NCI-H510A treated with DMSO at 0.1 percent for 48 hours (cell line): ENCODE measurements around the gene LRRC17.
"Not testable (repeated sequence)": the region's sequence is repeated elsewhere in the genome, so short reads cannot be mapped to it uniquely, and the experiment has no call there.

Experiments
- DNase-seq: peaks from one replicate; lab custom pipeline; 2025; lab: John Stamatoyannopoulos, UW

LRRC17 gene

DNA sequence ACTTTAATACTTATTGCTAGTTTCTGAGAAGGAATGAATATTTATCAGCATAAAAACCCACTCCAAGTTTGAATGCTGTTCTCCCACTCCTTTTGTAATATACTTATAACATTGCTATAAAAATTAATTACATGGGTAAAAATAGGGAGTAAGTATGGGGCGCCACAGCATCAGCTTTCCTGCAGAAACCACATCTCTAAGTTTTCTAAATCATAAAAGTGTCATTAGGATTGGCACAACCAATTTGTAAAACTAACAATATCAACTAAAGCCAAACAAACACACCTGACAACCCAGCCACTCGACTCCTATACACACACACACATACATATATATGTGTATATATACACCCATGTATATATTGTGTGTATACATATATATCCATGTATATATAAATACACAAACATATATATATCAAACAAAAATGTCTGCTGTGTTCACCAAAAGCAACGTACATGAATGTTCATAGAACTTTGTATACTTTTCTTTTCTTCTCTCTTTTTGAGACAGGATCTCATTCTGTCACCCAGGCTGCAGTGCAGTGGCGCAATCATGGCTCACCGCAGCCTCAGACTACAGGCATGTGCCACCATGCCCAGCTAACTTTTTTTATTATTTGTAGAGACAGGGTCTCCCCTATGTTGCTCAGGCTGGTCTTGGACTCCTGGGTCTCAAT lies 14.8 kb upstream of the LRRC17 start:
- no peak for DNase-seq

DNA sequence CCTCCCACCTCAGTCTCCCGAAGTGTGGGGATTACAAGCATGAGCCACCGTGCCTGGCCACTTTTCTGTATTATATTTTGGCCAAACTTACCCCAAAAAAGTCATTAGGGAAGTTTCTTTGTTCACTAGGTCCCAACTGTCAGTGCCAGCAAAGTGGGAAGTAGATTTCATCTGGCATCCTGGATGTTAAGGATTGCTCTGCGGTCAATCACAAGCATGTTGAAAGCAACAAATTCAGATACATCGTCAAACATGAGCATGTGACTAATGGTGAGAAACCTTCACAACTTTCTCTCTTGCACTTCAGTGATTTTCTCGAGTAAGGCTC lies 14.3 kb upstream of the LRRC17 start:
- no peak for DNase-seq

DNA sequence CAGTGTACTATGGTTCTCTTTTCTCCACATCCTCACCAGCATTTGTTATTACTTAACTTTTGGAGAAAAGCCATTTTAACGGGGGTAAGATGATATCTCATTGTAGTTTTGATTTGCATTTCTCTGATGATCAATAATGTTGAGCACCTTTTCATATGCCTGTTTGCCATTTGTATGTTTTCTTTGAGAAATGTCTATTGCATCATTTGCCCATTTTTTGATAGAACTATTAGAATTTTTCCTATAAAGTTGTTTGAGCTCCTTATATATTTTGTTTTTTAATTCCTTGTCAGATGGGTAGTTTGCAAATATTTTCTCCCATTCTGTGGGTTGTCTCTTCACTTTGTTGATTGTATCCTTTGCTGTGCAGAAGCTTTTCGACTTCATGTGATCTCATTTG lies 10.7 kb upstream of the LRRC17 start:
- DNase-seq = not testable (repeated sequence)

DNA sequence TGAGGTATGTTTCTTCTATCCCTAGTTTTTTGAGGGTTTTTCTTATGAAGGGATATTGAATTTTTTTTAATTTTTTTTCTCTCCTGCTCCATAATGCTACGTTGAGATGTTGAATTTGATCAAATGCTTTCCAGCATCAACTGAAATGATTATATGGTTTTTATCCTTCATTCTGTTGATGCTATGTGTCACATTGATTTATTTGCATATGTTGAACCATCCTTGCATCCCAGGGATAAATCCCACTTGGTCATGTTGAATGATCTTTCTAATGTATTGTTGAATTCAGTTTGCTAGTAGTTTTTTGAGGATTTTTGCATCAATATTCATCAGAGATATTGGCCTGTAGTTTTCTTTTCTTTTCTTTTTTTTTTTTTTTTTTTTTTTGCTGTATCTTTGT lies 9.2 kb upstream of the LRRC17 start:
- not testable (repeated sequence) for DNase-seq

DNA sequence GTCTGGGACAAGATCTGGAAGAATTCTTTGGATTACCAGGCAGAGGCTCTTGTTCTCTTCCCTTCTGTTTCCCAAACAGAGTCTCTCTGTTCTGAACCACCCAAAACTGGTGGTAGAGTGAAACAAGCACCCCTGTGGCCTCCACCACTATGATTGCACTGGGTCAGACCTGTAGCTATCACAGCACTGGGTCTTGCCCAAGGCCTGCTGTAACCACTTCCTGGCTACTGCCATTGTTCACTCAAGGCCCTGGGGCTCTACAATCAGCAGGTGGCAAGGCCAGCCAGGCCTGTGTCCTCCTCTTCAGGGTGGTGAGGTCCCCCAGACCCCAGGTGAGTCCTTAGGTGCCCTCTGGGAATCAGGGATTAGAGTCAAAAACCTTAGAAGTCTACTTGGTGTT lies 4.1 kb upstream of the LRRC17 start:
- DNase-seq = no peak

DNA sequence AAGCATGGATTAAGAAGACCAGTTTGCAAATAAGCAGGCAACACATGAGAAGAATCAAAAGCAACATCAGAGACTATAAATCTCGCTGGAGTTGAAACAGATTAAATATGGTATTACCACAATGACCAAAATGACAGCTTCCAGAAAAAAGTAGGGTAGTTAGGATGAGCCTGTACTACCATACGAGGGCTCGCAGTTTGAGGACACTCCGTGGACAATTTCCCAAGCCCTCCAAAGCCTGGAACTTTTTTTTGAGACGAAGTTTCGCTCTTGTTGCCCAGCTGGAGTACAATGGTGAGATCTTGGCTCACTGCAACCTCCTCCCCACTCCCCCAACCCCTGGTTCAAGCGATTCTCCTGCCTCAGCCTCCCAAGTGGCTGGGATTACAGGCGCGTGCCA lies 1.0 kb downstream of the LRRC17 start:
- DNase-seq = no peak

DNA sequence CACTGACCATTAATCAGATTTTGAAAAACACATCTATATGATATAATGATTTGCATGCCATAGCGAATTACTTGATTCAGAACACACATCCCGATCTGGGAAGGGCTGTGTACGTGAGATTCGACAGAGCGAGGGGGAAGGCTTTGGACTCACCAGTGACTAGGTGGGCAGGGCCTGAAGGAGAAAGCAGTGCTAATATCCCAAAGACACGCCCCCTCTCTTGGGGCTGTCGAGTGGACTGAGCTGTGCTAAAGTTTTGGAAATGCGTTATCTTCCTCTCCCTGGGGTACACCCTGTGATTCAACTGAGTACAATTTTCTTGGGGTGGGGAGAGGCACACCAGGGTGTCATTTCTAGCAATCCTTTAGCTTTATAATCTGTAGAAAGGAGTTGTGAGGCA lies 1.8 kb downstream of the LRRC17 start:
- no peak for DNase-seq

DNA sequence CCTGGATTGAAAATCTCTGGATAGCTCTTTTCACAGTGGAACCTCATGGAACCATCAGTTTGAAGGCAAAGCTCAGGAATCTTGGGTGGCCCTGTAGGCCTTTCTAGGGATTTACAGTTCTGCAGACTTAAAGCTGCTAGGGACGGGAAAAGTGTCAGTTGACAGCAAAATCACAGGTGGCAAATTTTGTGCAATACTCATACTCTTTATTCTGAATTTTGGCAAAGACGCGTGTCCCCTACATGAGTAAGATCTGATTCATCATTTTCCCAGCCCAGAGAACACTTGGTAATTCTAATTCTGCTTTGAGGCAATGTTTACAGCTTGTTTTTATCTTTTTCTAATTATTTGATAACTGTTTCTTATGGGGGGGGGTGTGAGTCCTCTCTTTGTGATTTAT lies 3.6 kb downstream of the LRRC17 start:
- DNase-seq = no peak

DNA sequence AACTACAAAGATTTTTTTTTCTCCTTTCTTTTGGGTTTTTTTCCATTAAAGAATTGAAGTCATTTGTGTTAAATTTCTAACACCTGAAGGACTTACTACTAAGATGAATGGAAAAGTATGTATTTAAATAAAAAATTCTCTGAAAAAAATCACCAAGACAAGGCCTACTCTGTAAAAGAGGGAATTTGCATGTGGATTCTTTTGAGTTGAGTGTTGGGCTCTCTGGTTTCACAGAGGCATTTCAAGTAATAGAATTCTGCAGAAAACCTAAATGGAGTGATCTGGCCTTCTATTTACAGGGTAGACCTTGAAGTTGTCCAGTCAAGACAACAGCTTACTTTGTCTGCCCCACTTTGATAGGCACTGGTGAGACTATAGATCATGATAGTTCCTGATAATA lies 4.1 kb downstream of the LRRC17 start:
- no peak for DNase-seq

DNA sequence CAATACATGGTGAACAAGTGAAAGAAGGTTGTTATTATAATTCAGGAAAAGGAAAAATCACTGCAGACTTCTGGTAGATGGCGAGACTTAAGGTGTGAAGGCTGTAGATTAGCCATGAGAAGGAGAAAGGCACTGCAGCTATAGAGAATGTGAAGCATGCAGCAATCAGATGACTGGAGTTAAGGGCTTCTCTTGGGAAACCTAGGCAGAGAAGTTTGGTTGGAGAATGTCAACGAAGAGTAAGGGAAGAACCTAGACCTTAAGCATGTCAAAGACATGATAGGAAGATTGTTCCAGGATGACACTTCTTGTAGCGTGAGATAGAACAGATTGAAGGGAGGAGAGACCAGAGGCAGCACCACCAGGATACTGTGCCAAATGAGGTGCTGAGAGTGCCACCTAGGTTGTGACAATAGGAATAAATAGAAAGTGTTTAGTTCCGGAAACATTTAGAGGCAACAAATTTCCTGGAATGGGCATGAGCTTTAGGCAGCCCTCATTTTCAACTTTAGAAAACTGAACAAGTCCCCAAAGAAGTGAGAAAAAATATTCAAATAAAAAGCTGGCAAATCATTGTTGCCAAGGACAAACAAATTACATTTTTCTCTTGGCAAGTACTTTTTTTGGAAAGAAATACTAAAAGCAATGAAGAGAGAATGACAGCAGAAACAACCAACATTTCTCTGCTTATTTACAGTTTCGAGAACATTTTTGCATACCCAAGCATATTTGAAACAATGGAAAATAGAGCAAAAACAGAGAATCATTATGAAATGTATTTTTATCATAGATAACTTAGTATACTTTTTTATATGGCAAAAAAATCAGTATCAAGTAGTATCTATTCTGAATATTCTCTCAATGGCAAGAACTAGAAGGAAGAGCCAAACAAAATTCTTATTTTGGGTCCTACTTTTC lies 4.9 kb downstream of the LRRC17 start:
- DNase-seq = no peak

DNA sequence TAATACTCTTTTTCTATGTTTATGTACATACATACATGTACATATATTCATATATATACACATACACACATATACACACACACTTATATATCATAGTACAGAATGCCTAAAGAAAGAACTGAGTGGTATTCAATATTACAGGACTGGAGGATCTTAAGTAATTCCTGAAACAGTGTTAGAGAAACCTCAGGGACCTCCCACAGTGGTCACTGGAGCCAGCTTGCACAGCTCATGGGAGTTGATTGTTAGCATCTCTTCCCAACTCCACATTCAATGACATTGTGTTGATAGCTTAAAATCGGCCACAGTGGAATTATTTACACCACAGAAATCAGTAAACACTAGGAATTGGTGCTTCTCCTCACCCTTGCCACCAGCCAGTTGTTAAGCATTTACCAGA lies 6.0 kb downstream of the LRRC17 start:
- DNase-seq = no peak

DNA sequence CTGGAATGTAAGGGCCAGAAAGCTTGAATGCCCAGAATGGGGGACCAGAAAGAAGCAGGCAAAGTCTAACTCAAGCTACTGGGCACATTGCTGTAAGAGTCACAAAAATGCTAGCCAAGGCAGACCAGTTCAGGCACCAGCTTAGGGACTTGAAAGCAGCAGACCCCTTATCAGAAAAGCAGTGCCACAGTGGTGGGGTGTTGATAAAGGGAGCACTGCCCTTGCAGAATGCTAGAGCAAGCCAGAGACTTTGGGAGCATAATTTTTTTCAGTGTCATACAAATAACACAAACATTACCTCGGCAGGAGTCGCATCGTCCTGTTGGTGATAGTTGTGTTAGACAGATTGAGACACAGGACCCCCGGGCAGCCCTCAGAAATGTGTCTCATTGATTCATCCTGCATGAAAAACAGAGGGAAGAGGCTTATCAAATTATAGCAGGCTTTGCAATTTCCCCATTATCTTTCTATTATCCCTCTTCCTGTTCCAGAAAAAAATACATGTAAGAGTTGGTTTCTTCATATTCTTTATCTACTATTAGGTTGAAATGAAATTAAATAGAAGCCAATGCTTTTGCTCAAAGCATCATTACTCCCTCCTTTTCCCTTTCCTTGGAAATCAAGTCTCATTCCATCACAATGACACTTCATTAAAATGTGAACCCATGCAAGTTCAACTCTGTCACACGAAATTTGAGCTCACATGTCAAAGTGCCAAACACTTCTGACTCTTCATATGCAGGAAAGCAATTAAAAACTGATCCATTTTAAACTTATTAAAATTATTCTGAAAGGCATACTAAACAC lies 13.4 kb downstream of the LRRC17 start:
- DNase-seq = no peak

DNA sequence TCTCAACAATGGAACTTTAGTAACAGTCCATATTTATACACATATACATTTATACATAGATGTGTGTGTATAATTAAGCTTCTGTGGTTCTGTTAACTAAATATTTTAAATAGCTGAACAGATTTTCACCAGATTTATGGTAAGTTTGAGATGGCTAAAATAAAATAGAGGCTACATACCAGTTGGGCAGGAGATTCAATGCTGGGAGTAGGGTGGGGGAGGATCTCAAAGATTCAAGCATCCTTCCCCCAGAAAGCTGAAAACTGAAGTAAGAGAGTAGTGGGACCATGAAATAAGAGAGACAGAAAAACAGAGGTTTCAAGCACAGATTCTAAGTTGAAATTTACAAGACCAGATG lies 14.0 kb downstream of the LRRC17 start:
- no peak for DNase-seq

DNA sequence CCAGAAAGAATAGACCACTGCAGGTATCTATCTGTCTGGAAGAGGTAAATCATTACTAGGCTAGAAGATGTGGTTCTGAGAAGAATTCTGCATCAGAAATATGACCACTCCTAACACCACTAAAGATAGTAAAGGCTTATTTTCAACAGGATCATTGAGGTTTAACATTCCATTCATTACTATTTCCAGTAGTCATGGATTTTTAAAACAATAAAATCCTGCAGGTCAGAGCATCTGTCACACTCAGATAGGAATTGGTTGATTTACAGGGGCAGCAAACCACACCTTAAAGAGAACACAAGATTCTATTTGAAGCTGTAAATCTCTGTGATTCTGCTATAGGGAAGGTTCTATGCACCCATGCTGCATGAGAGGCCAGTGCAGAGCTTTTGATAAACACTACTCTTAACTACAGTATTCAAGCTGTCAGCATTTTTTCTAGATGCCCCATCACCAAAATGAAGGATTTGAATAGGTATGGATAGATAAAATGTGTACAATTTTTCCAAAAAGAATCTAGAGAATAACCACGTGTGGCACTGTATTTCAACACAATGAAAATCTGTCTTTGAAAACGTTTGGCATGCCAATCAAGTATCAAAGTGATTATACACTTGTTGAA lies 14.6 kb downstream of the LRRC17 start:
- no peak for DNase-seq

DNA sequence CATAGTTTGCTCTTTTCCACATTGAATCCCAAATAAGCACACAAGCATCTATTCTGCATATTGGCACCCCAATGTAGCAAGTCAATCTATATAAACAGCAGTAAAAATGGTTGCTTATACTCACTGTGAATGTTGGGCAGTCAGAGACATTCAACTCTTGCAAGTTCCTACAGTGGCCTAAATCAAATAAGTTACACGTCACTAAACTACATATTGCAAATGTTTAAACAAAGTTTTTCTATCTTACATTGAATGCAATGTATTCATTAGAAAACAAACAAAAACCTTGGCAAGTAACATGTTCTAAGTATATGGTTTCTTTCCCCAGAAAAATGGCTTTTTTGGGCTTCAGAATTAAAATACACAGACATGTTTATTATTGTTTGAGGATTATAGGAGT lies 19.0 kb downstream of the LRRC17 start:
- DNase-seq = no peak

DNA sequence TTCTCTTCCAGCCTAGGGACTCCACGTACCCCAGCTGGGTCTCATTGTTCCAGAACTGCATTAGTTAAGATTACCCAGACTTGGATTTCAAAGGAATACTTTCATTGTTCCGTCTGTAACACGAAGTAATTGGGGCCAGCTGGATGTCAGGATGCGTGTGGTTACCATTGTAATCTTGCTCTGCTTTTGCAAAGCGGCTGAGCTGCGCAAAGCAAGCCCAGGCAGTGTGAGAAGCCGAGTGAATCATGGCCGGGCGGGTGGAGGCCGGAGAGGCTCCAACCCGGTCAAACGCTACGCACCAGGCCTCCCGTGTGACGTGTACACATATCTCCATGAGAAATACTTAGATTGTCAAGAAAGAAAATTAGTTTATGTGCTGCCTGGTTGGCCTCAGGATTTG lies 21.0 kb downstream of the LRRC17 start:
- no peak for DNase-seq

DNA sequence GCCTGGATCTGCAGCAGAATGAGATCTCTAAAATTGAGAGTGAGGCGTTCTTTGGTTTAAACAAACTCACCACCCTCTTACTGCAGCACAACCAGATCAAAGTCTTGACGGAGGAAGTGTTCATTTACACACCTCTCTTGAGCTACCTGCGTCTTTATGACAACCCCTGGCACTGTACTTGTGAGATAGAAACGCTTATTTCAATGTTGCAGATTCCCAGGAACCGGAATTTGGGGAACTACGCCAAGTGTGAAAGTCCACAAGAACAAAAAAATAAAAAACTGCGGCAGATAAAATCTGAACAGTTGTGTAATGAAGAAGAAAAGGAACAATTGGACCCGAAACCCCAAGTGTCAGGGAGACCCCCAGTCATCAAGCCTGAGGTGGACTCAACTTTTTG lies 21.4 kb downstream of the LRRC17 start:
- no peak for DNase-seq

DNA sequence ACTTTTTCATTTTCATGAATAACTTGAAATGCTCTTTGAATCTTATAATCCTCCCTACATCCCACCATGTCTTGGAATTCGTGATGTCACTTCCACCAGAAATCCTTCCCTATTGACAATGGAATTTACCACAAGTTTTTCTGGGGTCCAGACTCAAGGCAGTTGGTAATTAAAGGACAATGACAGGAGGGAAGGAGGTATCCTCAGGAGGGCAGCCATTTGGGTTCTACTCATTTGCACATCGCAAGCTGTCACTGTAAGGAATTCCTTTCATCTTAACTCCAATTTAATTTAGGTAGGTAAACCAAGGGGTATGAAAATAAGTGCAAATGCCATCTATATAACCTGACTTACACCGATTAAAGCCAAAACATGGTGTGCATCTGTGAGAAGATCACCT lies 21.9 kb downstream of the LRRC17 start:
- DNase-seq = no peak

DNA sequence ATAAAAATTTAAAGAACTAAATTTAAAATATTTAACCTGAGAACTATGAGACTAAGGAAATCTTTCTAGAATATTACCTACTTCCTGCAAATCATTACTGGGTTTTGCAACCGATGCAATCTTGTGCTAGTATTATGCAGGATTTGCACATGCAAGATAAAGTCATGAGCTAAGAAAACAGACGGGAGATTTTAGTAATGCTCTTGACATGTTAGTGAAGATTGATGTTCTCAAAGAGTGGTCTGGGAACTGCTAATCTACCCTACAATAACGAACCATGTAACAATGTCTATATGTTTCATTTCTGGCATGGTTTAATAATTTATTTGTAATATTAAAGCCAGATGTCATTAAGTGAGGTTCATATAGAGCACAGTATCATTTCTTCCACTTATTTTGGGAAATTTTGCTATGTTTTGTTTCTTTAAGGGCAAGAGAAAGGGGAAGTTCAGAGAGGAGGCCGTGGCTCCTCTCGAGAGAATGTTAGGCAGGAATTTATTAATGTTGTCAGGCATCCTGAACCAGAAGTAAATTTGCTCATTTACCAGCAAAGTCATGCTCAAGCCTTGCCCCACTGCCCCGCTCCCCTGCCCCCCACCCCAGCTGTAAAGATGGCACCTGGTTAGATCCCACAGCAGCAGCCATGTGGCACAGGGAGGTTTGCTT lies 22.8 kb downstream of the LRRC17 start:
- no peak for DNase-seq

DNA sequence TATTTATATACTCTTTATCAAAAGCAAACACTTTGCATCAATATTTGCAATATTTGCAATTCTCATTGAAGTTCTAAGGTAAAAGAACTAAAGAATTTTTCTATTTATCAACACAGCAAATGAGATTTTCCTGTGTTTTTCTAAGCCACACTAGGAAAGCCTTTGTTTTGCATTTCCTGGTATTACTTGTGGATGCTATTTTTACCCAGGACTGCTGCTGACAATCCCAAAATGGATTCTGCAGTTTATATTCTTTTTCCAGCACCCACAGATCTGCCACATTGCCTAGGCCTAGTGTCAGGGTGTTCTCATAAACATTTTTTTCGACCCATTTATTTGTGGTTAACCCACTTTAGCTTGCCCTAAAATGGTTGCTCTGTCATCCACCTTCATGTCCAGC lies 25.9 kb downstream of the LRRC17 start:
- DNase-seq = no peak

DNA sequence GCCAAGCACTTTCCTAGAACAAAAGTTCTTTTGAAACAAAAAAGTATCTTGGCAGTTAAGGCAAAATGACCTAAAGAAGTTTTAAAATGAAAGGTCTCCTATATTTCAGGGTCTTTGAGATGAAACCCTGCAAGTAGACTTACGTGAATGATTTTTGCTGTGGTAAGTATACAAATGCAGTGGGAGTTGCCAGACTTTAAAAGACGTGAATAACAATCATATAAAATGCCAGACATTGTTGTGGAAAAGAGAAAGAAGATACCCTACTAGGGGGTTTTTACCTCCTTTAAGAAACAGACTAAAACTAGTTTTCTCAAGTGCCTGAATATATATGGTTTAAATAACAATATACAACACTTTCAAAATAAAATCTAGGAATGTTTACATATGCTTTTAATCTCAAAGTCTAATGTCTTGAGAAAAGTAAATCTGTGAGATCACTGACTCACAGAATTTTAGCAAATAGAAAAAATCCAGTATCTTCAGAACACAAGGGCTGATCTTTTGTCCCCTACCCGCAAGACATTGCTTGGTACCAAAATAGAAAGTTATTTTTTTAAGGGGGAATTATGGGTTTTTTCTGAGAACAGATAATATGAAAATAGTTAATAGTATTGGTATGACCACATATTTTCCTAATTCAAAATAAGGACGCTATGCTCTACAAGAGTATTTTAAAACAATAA lies 29.5 kb downstream of the LRRC17 start:
- DNase-seq = no peak
